Inflammatory macrophage treated with lipopolysaccharide for 4 hours (primary cell): Measurements from ENCODE around the gene RSPH9.

Source experiments
- DNase-seq: peaks from one replicate; pipeline ENCODE4 v3.0.0-alpha.2; 2020

The RSPH9 gene

GRCh38 chr6:43689421-43689820 is 44.6 kb downstream of the RSPH9 start:
- no peak for DNase-seq

- no peak for DNase-seq
Observed at GRCh38 chr6:43695215-43695966, 50.6 kb downstream of the RSPH9 start.

DNA sequence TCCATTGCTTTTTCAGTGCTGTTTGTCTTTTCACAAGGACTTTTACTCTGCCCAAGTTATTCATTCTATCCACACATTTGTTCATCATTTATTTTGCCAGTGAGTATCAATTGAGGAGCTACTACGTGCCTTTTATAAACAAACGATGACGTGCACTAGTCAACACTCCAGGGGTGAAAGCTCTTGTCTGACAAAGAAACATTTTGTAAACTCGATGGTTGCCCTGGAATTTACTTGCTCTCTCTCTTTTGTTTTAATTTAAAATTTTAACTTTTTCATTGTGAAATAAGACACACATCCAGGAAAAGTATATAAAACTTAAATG is 51.1 kb downstream of the RSPH9 start:
- no peak for DNase-seq

GRCh38 chr6:43697421-43697820 is 52.6 kb downstream of the RSPH9 start:
- DNase-seq, result no peak

DNA sequence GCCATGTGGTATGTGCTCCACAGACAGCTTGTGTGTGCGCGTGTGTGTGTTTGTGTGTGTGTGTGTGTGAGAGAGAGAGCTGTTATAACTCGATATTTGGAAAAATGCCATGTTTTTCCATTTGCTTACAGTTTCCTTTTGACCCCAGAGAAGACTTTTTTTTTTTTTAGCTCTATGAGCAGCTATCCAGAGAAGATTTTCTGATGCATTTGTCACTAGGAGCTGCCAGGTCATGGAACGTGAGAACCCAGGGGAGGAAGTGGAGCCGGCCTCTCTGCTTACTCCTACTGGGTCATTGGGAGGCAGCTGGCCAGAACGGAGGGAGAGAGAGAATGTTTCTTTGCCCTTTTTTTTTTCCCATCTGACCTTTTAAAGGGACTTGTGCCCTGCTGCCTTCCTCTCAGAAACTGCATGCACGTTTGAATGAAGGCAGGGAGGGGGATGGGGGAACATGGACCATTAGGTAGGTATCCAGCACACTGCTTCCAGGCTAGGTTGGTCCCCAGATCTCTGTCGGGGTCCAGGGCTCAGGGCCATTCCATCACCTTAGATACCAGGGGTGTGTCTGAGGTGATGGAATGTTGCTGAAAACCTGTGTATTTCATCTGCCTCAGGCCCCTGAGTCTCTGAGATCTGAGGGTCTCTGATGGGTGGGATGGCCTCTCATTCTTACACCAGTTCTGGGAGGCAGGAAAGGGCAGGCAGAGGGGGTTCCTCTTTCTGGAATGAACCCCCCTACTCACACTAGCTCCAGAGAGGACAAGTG is 53.9 kb downstream of the RSPH9 start:
- DNase-seq, result peak; percentile 12

DNA sequence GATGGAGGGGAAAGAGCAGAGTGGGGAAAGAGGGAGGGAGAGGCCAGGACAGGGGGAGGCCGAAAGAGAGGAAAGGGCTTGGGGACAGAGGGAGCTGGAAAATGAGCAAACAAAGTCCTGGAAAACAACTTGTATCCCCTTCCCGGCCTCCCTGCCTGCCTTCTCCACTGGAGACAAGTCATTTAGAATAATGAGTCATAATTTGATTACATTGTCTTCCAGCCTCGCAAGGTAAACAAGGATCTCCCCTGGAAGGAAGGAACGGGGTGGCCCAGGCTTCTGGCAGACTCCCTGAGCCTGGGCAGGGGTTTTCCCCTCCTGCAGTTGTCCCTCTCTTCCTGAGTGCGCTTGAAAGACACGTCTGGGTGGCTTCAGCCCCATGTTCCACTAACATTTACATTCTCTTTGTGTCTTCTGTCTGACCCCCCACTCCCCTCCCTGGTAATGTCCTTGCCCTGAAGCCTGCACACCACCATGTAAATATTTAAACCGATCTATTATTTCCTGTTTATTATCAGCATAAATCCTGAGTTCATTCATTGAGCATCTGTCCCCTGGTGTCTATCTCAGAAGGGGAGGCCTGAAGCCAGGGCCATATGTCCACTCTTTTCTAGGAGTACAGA is 54.8 kb downstream of the RSPH9 start:
- no peak for DNase-seq

DNA sequence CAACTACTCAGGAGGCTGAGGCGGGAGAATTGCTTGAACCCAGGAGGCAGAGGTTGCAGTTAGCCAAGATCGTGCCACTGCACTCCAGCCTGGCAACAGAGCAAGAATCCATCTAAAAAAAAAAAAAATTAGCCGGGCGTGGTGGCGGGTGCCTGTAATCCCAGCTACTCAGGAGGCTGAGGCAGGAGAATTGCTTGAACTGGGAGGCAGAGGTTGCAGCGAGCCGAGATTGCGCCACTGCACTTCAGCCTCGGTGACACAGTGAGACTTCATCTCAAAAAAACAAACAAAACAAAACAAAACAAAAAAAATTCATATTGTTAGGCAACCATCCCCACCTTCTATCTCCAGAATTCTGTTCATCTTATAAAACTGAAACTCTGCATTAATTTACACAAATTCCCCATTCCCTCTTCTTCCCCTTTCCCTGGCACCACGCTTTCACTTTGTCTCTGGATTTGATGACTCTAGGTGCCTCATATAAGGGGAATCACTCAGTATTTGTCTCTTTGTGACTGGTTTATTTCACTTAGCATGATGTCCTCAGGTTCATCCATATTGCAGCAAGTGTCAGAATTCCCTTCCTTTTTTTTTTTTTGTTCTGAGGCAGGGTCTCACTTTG is 56.2 kb downstream of the RSPH9 start:
- peak; percentile 86 for DNase-seq

DNA sequence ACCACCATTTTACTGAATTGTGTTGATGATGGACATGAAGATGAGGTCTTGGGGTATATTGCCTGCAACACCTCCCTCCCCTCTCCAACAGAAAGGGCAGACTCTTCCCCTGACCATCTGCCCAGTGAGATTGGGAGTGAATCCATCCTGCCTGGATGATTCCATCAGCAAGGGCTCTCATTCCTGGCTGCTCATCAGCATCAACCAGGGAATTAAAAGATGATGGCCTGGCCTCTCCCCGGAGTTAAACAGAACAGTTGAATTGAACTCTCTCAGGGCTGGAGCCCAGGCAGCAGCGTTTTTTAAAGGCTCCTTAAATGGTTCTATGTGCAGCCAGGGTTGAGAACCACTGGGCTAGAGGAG is 57.3 kb downstream of the RSPH9 start:
- DNase-seq, result no peak

- peak; percentile 89 for DNase-seq
Observed at GRCh38 chr6:43702534-43703440, 58.0 kb downstream of the RSPH9 start.

DNA sequence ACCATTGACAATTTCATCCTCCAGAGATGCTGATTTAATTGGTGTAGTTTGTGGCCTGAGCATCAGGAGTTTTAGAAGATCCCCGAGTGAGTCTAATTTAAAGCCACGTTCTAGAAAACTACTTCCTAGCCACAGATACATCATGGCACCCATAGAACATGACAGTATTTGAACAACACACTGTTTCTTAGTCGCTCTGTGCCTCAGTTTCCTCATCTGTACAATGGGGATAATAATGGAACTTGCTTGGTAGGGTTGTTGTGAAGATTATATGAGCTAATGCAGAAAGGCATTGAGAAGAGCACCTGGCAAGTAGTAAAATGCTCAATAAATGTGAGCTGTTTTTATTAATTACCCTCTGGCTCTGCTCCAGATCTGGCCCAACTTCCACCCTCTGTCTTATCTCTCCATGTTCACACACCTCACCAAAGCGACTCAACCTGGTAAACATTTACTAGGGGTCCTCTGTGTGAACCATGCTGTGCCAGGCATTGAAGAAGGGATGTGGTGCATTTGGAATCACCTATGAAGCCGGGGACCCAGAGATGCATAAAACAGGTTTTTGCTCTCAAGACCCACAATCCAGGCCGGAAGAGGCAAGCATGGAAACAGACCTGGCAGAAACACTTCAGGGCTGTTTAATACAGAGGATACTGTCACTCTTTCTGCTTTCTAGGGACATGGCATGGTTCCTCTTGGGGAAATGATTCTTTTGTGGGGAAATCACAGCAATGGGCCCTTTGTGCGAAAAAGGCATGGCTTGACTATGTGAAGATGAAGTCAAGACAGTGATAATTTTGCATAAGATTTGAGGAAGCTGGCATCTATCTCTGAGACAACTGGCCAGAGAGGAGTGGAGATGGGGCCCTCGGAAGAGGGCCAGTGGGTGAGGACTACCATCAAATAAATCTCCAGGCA is 58.9 kb downstream of the RSPH9 start:
- DNase-seq, result peak; percentile 91

GRCh38 chr6:43705996-43706395 is 61.2 kb downstream of the RSPH9 start:
- peak; percentile 78 for DNase-seq

DNA sequence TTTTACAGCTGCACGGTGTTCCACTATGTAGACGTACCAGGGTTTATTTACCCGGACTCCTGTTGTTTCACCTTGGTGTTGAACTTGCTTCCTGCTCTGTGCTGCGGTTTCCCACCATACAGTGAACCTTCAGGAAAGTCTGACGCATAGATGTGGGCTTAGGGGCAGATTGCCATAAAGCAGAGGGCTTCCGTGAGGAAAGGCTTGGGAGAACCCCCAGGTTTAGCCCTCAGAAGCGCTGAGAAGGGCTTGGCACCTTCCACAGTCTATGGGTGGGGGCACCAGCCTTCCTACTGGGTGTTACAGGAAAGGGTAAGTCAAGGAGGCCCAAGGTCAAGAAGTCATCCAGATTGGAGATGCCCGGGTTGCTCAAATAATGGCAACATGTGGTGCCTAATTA is 62.0 kb downstream of the RSPH9 start:
- no peak for DNase-seq

DNA sequence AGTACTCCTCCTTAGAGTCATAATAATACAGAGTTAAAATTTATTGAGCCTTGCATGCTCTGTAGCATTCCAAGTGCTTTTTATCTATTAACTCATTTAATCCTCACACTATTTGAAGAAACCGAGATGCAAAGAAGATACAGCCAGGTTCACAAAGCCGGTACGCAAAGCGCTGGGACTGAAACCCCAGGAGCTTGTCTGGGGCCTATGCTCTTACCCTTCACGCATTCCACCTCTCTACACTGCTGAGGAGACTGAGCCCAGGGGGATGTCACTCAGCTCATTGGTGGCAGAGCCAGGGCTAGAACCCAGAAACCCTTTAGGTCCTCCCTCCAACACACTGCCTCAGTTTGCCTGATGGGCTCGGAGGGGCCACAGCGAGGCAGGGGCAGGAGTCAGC is 62.4 kb downstream of the RSPH9 start:
- no peak for DNase-seq

GRCh38 chr6:43707767-43708166 is 62.9 kb downstream of the RSPH9 start:
- DNase-seq, result no peak

DNA sequence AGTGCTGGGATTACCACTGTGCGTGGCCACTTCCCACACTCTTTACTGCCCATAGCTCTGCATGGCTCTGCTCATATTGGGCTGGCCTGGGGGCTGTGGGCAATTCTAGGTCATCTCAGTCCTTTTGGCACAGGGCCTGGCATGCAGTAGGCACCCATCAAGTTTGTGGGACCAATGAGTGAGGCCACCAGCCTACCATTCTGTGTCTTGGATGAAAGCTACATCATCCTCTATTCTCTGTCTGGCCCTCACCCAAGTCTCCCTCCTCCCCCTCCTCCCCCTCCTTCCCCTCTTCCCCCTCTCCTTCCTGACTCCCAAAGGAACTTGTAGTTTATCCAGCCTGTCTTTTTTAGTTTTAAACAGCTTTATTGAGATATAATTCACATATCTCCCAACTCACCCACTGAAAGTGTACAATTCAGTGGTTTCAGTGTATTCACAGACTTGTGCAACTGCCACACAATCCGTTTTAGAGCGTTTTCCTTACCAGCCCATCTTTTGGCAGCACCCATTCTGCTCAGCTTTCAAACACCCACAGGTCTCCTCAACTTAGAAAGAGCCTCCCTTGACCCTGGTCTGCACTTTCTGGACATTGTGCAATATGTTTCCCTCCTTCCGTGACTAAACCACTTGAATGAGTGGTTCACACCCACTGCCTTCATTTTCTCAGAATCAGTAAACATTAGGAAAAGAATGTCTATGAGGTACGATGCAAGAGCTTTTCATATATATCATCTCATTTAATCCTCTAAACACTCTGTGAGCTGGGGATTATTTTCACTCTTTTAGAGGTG is 64.2 kb downstream of the RSPH9 start:
- peak; percentile 91 for DNase-seq

GRCh38 chr6:43709654-43710303 is 64.9 kb downstream of the RSPH9 start:
- no peak for DNase-seq

DNA sequence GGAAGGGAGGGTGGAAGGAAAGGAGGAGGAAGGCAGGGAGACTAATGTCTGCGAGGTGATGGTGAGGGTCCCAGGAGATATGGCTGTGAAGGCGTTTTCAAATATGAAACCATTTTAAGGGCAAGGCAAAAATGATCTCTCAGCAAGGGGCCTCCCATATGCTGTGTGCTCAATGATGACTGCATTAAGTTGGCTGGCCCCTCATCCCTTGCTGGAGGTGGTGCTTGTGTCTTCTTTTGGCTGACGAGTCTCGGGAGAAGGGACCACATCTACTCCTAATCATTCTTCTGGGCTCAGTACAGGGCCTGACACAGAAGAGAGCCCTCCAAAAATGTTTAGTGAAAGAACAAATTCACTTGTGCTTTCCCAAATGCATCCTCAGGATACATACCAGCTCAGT is 65.7 kb downstream of the RSPH9 start:
- no peak for DNase-seq

DNA sequence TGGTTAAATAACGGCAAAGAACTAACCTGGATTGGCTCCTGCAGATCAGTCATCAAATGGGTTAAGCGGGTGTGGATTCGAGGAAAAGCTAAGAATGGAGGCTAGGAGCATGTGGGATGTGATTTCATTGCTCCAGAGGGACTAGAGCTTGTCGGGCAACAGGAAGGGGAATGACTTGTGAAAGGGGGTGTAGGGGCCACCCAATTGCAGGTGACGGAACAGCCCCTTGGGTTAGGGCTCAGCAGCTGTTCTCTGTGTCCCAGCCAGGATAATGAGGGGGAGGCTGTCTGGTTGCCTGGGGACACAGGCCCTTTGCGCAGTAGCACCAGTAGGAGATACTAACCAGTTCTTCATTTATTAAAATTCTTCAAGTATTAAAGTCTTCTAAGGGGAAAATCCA is 67.7 kb downstream of the RSPH9 start:
- DNase-seq, result no peak

- no peak for DNase-seq
Observed at GRCh38 chr6:43713643-43714310, 68.9 kb downstream of the RSPH9 start.
